ENCODE results near the gene GAS7.

GAS7 gene

DNA sequence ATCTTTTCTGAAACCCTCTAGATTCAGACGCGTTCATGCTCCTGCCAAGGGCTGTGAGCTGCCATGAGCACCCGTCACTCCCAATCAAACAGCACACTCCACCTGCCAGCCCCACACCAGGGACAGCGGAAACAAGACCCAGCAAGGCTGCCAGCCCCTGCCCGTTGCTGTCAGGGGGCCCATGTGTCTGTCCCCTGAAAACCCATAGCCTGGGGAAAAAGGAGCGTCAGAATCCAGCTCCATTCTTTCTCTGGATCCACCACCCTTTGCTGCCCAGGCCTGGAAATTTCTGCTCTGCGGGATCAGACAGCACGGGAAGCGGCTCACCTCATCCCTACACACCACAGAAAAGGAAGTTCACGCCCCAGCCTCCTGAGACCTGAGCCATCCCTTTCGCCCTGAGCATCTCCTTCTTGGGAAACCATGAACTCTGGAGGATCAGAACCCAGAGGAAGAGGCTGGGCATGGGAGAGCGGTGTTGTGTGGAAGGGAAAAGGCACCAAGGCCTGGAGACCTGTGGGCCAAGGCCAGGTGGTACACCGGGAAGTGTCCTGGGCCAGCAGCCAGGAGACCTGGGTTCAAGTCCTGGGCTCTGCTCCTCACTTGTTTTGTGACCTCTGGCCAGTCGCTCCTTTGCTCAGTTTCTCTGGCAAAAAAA is 241.8 kb downstream of the GAS7 start:
- H3K4me3 ChIP-seq (ENCODE audit: control insufficient read depth, low read depth, low read length): no peak overlapping the region
- TF ChIP-seq, protein P1, sequence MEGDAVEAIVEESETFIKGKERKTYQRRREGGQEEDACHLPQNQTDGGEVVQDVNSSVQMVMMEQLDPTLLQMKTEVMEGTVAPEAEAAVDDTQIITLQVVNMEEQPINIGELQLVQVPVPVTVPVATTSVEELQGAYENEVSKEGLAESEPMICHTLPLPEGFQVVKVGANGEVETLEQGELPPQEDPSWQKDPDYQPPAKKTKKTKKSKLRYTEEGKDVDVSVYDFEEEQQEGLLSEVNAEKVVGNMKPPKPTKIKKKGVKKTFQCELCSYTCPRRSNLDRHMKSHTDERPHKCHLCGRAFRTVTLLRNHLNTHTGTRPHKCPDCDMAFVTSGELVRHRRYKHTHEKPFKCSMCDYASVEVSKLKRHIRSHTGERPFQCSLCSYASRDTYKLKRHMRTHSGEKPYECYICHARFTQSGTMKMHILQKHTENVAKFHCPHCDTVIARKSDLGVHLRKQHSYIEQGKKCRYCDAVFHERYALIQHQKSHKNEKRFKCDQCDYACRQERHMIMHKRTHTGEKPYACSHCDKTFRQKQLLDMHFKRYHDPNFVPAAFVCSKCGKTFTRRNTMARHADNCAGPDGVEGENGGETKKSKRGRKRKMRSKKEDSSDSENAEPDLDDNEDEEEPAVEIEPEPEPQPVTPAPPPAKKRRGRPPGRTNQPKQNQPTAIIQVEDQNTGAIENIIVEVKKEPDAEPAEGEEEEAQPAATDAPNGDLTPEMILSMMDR (IDR thresholded peaks at IDR 0.05; ENCODE audit: control insufficient read depth, insufficient read depth, low read depth, low read length, missing control alignments): no peak
- DNase-seq (ENCODE audit: low read depth): no peak

DNA sequence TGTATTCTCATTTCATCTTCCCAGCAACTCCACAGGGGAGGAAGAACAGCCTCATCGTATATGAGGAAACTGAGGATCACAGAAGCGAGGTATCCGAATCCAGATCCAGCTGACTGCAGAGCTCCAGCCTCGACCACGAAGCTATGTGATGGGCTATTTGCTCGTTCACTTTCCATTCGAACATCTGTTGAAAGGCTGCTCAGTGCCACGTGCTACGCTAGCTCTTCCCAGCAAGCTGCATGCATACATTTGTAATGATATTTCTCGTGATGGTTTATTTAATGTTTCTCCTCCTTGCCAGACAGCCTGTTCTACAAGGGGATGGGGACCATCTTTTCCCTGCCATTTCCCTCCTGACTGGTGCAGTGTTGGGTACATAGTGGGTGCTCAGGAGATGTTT is 244.9 kb downstream of the GAS7 start:
- no peak for DNase-seq (ENCODE audit: low read depth)
- TF ChIP-seq, protein P1 (IDR thresholded peaks at IDR 0.05; ENCODE audit: control insufficient read depth, insufficient read depth, low read depth, low read length, missing control alignments): no peak
- H3K4me3 ChIP-seq (ENCODE audit: control insufficient read depth, low read depth, low read length): no peak overlapping the region

DNA sequence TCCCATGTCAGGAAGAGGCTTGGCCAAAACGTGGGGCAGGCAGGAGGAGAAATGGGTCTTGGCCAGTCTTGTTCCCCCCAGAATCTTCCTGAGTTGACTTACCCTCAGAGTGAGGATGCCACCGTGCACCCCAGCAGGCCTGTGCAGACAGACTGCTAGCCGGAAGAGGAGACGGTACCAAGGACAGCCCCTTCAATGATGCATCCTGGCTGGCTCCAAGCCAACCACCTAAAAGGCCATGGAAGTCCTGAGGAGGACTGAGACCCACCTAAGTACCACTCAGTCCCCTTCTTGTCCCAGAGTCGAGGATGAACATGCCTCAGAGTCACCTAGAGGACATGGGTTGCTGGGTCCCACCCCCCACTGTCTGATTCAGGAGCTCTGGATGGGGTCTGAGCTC is 246.6 kb downstream of the GAS7 start:
- TF ChIP-seq, protein P1 (IDR thresholded peaks at IDR 0.05; ENCODE audit: control insufficient read depth, insufficient read depth, low read depth, low read length, missing control alignments): no peak
- DNase-seq (ENCODE audit: low read depth): no peak
- H3K4me3 ChIP-seq (ENCODE audit: control insufficient read depth, low read depth, low read length): no peak overlapping the region

DNA sequence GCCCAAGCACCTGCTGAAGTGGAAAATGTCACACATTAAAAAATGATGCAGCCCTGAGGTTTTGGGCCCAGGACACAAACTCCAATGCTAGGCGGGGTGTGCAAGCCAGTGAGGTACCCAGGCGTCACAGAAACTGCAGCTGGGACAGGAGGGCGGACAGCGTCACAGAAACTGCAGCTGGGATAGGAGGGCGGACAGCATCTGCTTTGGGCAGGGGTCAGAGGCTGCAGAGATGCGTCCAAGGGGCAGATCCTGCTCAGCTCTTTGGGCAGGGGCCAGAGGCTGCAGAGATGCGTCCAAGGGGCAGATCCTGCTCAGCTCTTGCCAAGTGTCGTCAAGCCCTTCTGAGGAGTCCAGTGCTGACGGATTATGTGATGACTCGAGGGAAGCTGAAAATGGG is 249.5 kb downstream of the GAS7 start:
- H3K4me3 ChIP-seq (ENCODE audit: control insufficient read depth, low read depth, low read length): no peak overlapping the region
- TF ChIP-seq, protein P1 (IDR thresholded peaks at IDR 0.05; ENCODE audit: control insufficient read depth, insufficient read depth, low read depth, low read length, missing control alignments): no peak
- DNase-seq (ENCODE audit: low read depth): no peak

DNA sequence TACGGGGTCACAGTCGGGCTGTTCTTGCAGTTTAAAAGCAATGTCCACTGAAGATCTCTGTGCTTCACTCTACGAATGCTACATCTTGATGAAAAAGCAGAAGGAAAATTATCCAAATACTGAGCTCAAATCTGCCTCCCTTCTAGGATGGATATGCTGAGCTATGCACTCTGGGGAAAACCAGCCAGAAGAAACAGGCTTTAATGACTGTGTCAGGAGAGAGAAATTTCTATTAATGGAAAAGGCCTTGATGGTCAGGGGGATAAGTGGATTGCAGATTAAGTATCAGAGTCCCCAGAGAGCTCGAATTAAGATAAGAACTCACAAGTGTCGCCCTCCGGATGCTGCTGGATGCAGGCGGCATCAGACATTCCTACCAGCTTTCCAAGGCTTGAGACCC is 253.7 kb downstream of the GAS7 start:
- DNase-seq (ENCODE audit: low read depth): no peak
- TF ChIP-seq, protein P1 (IDR thresholded peaks at IDR 0.05; ENCODE audit: control insufficient read depth, insufficient read depth, low read depth, low read length, missing control alignments): no peak

DNA sequence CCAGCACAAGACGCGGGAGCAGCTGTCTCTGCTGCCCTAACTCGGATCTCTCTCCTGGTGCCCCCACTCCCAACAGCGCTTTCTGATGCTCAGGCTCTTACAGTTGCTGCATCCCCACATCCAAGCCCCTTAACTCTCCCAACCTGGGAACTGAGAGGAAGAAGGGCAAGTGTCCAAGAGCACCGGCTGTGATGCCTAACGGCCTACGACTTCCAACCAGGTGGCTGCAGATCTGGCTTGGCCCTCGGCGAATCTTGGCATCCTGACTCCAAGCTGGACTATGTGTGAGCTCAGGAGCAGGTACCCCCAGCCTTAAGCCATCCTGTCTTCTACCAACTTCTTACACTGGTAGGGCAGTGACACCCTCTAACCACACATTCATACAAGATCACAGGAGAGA is 255.1 kb downstream of the GAS7 start:
- DNase-seq (ENCODE audit: low read depth): no peak
- H3K4me3 ChIP-seq (ENCODE audit: control insufficient read depth, low read depth, low read length): no peak overlapping the region
- TF ChIP-seq, protein P1 (IDR thresholded peaks at IDR 0.05; ENCODE audit: control insufficient read depth, insufficient read depth, low read depth, low read length, missing control alignments): no peak

More for the DNA sequence above, 253.7 kb downstream of the GAS7 start:
- H3K4me3 ChIP-seq (ENCODE audit: control insufficient read depth, low read depth, low read length): no peak overlapping the region

Measured in AG09309 (cell line).